ENCODE data around the gene PDZRN4. TPM values are rescaled to one million over a fixed set of nuclear protein-coding genes. Genes with fewer than 3 reads are reported as not detected.
A peak's percentile ranks its signal among the peaks of the same experiment; 100 is the strongest.

Gene PDZRN4
- polyA plus RNA-seq (45.8 and 46.7 TPM in 2 replicates), polyA minus RNA-seq (143 and 144 TPM in 2 replicates)

DNA sequence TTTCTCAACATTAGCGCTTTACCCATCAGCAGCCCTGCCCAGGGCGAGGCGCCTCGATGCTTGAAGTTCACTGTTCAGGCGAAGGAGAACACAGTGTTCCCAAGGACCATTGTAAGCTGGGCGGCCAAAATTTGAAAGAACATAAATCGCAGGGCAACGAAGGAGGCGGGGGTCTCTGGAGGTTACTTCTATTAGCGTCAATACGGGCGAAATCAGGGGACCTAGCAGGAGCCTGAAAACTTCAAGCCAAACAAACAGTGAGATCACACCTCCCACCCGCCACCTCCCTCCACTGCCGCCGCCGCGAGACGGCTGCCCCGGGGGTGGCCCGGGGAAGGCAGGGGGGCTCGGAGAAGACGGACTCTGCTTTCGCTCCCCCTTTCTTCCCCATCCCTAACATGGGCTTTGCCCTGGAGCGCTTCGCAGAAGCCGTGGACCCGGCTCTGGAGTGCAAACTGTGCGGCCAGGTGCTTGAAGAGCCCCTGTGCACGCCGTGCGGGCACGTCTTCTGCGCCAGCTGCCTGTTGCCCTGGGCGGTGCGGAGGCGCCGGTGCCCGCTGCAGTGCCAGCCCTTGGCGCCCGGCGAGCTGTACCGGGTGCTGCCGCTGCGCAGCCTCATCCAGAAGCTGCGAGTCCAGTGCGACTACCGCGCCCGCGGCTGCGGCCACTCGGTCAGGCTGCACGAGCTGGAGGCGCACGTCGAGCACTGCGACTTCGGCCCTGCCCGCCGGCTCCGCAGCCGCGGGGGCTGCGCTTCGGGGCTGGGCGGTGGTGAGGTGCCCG lies at the start of gene PDZRN4:
Gene PDZRN4, plus strand, starts transcription at position 263 of the 783 bp plus-strand sequence.
- no peak within 1 kb of the TSS for H2AFZ ChIP-seq (ENCODE audit: low read depth, low read length)
- no peaks in the 10 kb centered on the region for H4K20me1 ChIP-seq (ENCODE audit: insufficient read depth)
- H3K79me2 ChIP-seq (replicated peaks; ENCODE audit: insufficient read depth, low read length) = no peaks in the 10 kb centered on the region
- H3K9me3 ChIP-seq (ENCODE audit: low read length) = no peaks in the 10 kb centered on the region
- peaks cover 48% of the 10 kb centered on the region for H3K27me3 ChIP-seq (ENCODE audit: insufficient read depth, low read depth, low read length)
- TF ChIP-seq POLR2AphosphoS5 (IDR thresholded peaks at IDR 0.05) (no peak), TAF1 (IDR thresholded peaks at IDR 0.05; ENCODE audit: low read depth) (no peak), EP300 (conservative IDR thresholded peaks at IDR 0.05; ENCODE audit: poor library complexity, severe bottlenecking) (no peak)
- H3K4me2 ChIP-seq (ENCODE audit: low read length) = peak within 1 kb of the TSS; percentile 16
- H3K9me2 ChIP-seq (ENCODE audit: insufficient read depth, low read length) = no peaks in the 10 kb centered on the region
- no peak within 1 kb of the TSS for H3K27ac ChIP-seq (ENCODE audit: low read length)
- H3K36me3 ChIP-seq (ENCODE audit: insufficient read depth, low read length) = no peaks in the 10 kb centered on the region
- H3K4me3 ChIP-seq (ENCODE audit: low read length) = peak within 1 kb of the TSS; percentile 66
- no peak within 1 kb of the TSS for H3K9ac ChIP-seq (ENCODE audit: low read length)
- no peaks in the 10 kb centered on the region for H3F3A ChIP-seq (ENCODE audit: insufficient read depth, low read length, poor library complexity, severe bottlenecking)

GRCh38 chr12:41140117-41140516 lies 48.0 kb upstream of the PDZRN4 start:
- Histone ChIP-seq H3K4me3 (ENCODE audit: low read length) (no peak overlapping the region), H3K27ac (ENCODE audit: low read length) (no peak overlapping the region), H3K9me2 (ENCODE audit: insufficient read depth, low read length) (no peaks in the 10 kb centered on the region), H4K20me1 (ENCODE audit: insufficient read depth) (no peaks in the 10 kb centered on the region), H3K27me3 (ENCODE audit: insufficient read depth, low read depth, low read length) (no peaks in the 10 kb centered on the region), H3K79me2 (replicated peaks; ENCODE audit: insufficient read depth, low read length) (no peaks in the 10 kb centered on the region), H2AFZ (ENCODE audit: low read depth, low read length) (no peak overlapping the region), H3K4me2 (ENCODE audit: low read length) (no peak overlapping the region), H3K36me3 (ENCODE audit: insufficient read depth, low read length) (no peaks in the 10 kb centered on the region), H3K9ac (ENCODE audit: low read length) (no peak overlapping the region), H3K9me3 (ENCODE audit: low read length) (no peaks in the 10 kb centered on the region), H3F3A (ENCODE audit: insufficient read depth, low read length, poor library complexity, severe bottlenecking) (no peaks in the 10 kb centered on the region)
- TF ChIP-seq MXI1 (conservative IDR thresholded peaks at IDR 0.05; ENCODE audit: poor library complexity, severe bottlenecking) (no peak), POLR2AphosphoS5 (IDR thresholded peaks at IDR 0.05) (no peak), REST (IDR thresholded peaks at IDR 0.05; ENCODE audit: borderline replicate concordance) (no peak), SMC3 (conservative IDR thresholded peaks at IDR 0.05; ENCODE audit: poor library complexity) (no peak), EP300 (conservative IDR thresholded peaks at IDR 0.05; ENCODE audit: poor library complexity, severe bottlenecking) (no peak), EZH2 (IDR thresholded peaks at IDR 0.05; ENCODE audit: borderline replicate concordance, insufficient read depth, low read length, poor library complexity, severe bottlenecking) (no peak), RAD21 (conservative IDR thresholded peaks at IDR 0.05) (no peak), TAF1 (IDR thresholded peaks at IDR 0.05; ENCODE audit: low read depth) (no peak)
- TF ChIP-seq, protein P1, sequence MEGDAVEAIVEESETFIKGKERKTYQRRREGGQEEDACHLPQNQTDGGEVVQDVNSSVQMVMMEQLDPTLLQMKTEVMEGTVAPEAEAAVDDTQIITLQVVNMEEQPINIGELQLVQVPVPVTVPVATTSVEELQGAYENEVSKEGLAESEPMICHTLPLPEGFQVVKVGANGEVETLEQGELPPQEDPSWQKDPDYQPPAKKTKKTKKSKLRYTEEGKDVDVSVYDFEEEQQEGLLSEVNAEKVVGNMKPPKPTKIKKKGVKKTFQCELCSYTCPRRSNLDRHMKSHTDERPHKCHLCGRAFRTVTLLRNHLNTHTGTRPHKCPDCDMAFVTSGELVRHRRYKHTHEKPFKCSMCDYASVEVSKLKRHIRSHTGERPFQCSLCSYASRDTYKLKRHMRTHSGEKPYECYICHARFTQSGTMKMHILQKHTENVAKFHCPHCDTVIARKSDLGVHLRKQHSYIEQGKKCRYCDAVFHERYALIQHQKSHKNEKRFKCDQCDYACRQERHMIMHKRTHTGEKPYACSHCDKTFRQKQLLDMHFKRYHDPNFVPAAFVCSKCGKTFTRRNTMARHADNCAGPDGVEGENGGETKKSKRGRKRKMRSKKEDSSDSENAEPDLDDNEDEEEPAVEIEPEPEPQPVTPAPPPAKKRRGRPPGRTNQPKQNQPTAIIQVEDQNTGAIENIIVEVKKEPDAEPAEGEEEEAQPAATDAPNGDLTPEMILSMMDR (IDR thresholded peaks at IDR 0.05; ENCODE audit: poor library complexity, severe bottlenecking) = no peak
